Nephron (organoid): ENCODE results near the gene GTF2A1L.

Experiments
- H3K27ac Mint-ChIP-seq, 3 experiments: 2 replicates each; pipeline ENCODE4 v1.8.0; 2020; ENCODE audit warnings: mixed read lengths in 3 of 3, mild to moderate bottlenecking in 2 of 3, moderate library complexity in 1 of 3
- H3K27me3 Mint-ChIP-seq: 2 replicates; pipeline ENCODE4 v1.8.0; 2021; ENCODE audit warnings: low read depth, mild to moderate bottlenecking, moderate library complexity, mixed read lengths
- H3K36me3 Mint-ChIP-seq: 2 replicates; pipeline ENCODE4 v1.8.0; 2020; ENCODE audit warnings: low read depth, mixed read lengths
- H3K4me1 Mint-ChIP-seq: 2 replicates; pipeline ENCODE4 v1.8.0; 2020; ENCODE audit warnings: mixed read lengths
- H3K4me3 Mint-ChIP-seq, 3 experiments: 2 replicates each; pipeline ENCODE4 v1.8.0; 2020; ENCODE audit warnings: mild to moderate bottlenecking in 3 of 3, mixed read lengths in 3 of 3, moderate library complexity in 2 of 3
- H3K9me3 Mint-ChIP-seq: 2 replicates; pipeline ENCODE4 v1.8.0; 2020; ENCODE audit warnings: mixed read lengths
- CTCF ChIP-seq, 3 experiments: fragments of 200-600 bp; sonication (generic); IDR thresholded peaks; one replicate each; pipeline ENCODE4 v1.5.0; 2021; ENCODE audit warnings: antibody characterized with exemption in 3 of 3; ENCODE audit not compliant: unreplicated experiment in 3 of 3

GTF2A1L gene

GRCh38 chr2:48709096-48710034, 91.7 kb downstream of the GTF2A1L start:
- Mint-ChIP-seq H3K36me3 (no peaks in the 10 kb centered on the region), H3K4me3 (no peak overlapping the region), H3K27me3 (peaks cover 15% of the 10 kb centered on the region), H3K27ac (no peak overlapping the region), H3K4me1 (peaks cover 11% of the 10 kb centered on the region), H3K9me3 (peaks cover 3% of the 10 kb centered on the region)
- TF ChIP-seq CTCF (IDR thresholded peaks at IDR 0.05; ENCODE audit: unreplicated experiment in 3 of 3) = no peak

GRCh38 chr2:48711343-48711742, 93.7 kb downstream of the GTF2A1L start:
- no peak for TF ChIP-seq CTCF (IDR thresholded peaks at IDR 0.05; ENCODE audit: unreplicated experiment in 3 of 3)
- H3K27ac Mint-ChIP-seq = no peak overlapping the region
- no peaks in the 10 kb centered on the region for H3K9me3 Mint-ChIP-seq
- no peak overlapping the region for H3K4me3 Mint-ChIP-seq
- H3K27me3 Mint-ChIP-seq = peaks cover 15% of the 10 kb centered on the region
- H3K4me1 Mint-ChIP-seq = peaks cover 27% of the 10 kb centered on the region
- no peaks in the 10 kb centered on the region for H3K36me3 Mint-ChIP-seq

GRCh38 chr2:48712151-48712550, 94.5 kb downstream of the GTF2A1L start:
- Mint-ChIP-seq H3K27me3 (peaks cover 15% of the 10 kb centered on the region), H3K36me3 (no peaks in the 10 kb centered on the region), H3K4me1 (peaks cover 35% of the 10 kb centered on the region), H3K27ac (no peak overlapping the region), H3K9me3 (no peaks in the 10 kb centered on the region), H3K4me3 (no peak overlapping the region)
- TF ChIP-seq CTCF (IDR thresholded peaks at IDR 0.05; ENCODE audit: unreplicated experiment in 3 of 3) = no peak

GRCh38 chr2:48713647-48714046, 96.0 kb downstream of the GTF2A1L start:
- H3K27ac Mint-ChIP-seq = peak overlapping the region in 2 of 3 experiments; percentile 20 to 29
- peaks cover 36% of the 10 kb centered on the region for H3K4me1 Mint-ChIP-seq
- H3K4me3 Mint-ChIP-seq = no peak overlapping the region
- no peaks in the 10 kb centered on the region for H3K9me3 Mint-ChIP-seq
- H3K36me3 Mint-ChIP-seq = no peaks in the 10 kb centered on the region
- peaks cover 15% of the 10 kb centered on the region for H3K27me3 Mint-ChIP-seq
- TF ChIP-seq CTCF (IDR thresholded peaks at IDR 0.05; ENCODE audit: unreplicated experiment in 3 of 3) = no peak

GRCh38 chr2:48714245-48714644, 96.6 kb downstream of the GTF2A1L start:
- no peaks in the 10 kb centered on the region for H3K9me3 Mint-ChIP-seq
- peak overlapping the region; percentile 6 to 74 (median 69) for H3K27ac Mint-ChIP-seq
- H3K36me3 Mint-ChIP-seq = no peaks in the 10 kb centered on the region
- peaks cover 15% of the 10 kb centered on the region for H3K27me3 Mint-ChIP-seq
- TF ChIP-seq CTCF (IDR thresholded peaks at IDR 0.05; ENCODE audit: unreplicated experiment in 3 of 3) = no peak
- H3K4me1 Mint-ChIP-seq = peaks cover 36% of the 10 kb centered on the region
- H3K4me3 Mint-ChIP-seq = no peak overlapping the region
